SK-N-SH treated with all-trans-retinoic acid at 6 μM for 48 hours (cell line): ENCODE results near the gene SVIL.
"Not testable (repeated sequence)": the region's sequence is repeated elsewhere in the genome, so short reads cannot be mapped to it uniquely, and the experiment has no call there.

Source experiments
- ATAC-seq: fragments of 200-7000 bp; cut with Tn5 transposase; 3 replicates; pipeline ENCODE4 v1.9.1; 2020; ENCODE audit warnings: mild to moderate bottlenecking, moderate library complexity
- ARNTL ChIP-seq: fragments of 450-650 bp; formaldehyde crosslinking; IDR thresholded peaks from 2 replicates; pipeline ENCODE4 v1.5.0; 2020; ENCODE audit warnings: low read depth, mild to moderate bottlenecking, moderate library complexity, borderline replicate concordance
- BACH2 ChIP-seq: fragments of 250-450 bp; sonication (Bioruptor Pico); IDR thresholded peaks from 2 replicates; pipeline ENCODE4 v1.9.0; 2021; ENCODE audit warnings: mild to moderate bottlenecking, borderline replicate concordance
- CREB5 ChIP-seq: fragments of 250-450 bp; sonication (Bioruptor Pico); IDR thresholded peaks from 2 replicates; pipeline ENCODE4 v1.5.1; 2020; ENCODE audit warnings: low read depth, mild to moderate bottlenecking, moderate library complexity
- CSDC2 ChIP-seq: fragments of 250-450 bp; sonication (Bioruptor Pico); IDR thresholded peaks from 2 replicates; pipeline ENCODE4 v1.5.0; 2020; ENCODE audit warnings: mild to moderate bottlenecking, moderate library complexity
- CSRNP3 ChIP-seq: fragments of 250-450 bp; sonication (Bioruptor Pico); IDR thresholded peaks from 2 replicates; pipeline ENCODE4 v1.5.1; 2021; ENCODE audit warnings: mild to moderate bottlenecking, moderate library complexity
- ESRRG ChIP-seq: fragments of 250-450 bp; sonication (Bioruptor Pico); IDR thresholded peaks from 2 replicates; pipeline ENCODE4 v1.6.1; 2021; ENCODE audit warnings: mild to moderate bottlenecking
- GLIS3 ChIP-seq: fragments of 250-450 bp; sonication (Bioruptor Pico); IDR thresholded peaks from 2 replicates; pipeline ENCODE4 v1.5.0; 2020; ENCODE audit warnings: mild to moderate bottlenecking, moderate library complexity
- ISL1 ChIP-seq: fragments of 250-450 bp; sonication (Bioruptor Pico); IDR thresholded peaks from 2 replicates; pipeline ENCODE4 v2.1.2; 2022; ENCODE audit warnings: mild to moderate bottlenecking, moderate library complexity
- OSR1 ChIP-seq: fragments of 250-450 bp; sonication (Bioruptor Pico); IDR thresholded peaks from 2 replicates; pipeline ENCODE4 v1.8.0; 2022; ENCODE audit warnings: moderate library complexity, mild to moderate bottlenecking, inconsistent platforms
- PATZ1 ChIP-seq: fragments of 250-450 bp; sonication (Bioruptor Pico); IDR thresholded peaks from 2 replicates; pipeline ENCODE4 v1.8.0; 2020; ENCODE audit warnings: mild to moderate bottlenecking, moderate library complexity, borderline replicate concordance
- POU6F1 ChIP-seq: fragments of 250-450 bp; sonication (Bioruptor Pico); IDR thresholded peaks from 2 replicates; pipeline ENCODE4 v1.8.0; 2021; ENCODE audit warnings: low read depth, mild to moderate bottlenecking, moderate library complexity, borderline replicate concordance
- PPARA ChIP-seq: fragments of 250-450 bp; sonication (Bioruptor Pico); IDR thresholded peaks from 2 replicates; pipeline ENCODE4 v1.5.0; 2020; ENCODE audit warnings: mild to moderate bottlenecking, borderline replicate concordance
- RARB ChIP-seq: fragments of 250-450 bp; sonication (Bioruptor Pico); IDR thresholded peaks from 2 replicates; pipeline ENCODE4 v1.8.0; 2021; ENCODE audit warnings: mild to moderate bottlenecking, moderate library complexity
- SNAI2 ChIP-seq: fragments of 250-450 bp; sonication (Bioruptor Pico); IDR thresholded peaks from 2 replicates; pipeline ENCODE4 v1.5.0; 2020; ENCODE audit warnings: mild to moderate bottlenecking, moderate library complexity
- TCF4 ChIP-seq: fragments of 250-450 bp; sonication (Bioruptor Pico); IDR thresholded peaks from 2 replicates; pipeline ENCODE4 v1.8.0; 2021; ENCODE audit warnings: mild to moderate bottlenecking, moderate library complexity, borderline replicate concordance
- TOX ChIP-seq: fragments of 250-450 bp; sonication (Bioruptor Pico); IDR thresholded peaks from 2 replicates; pipeline ENCODE4 v1.8.0; 2021; ENCODE audit warnings: mild to moderate bottlenecking, moderate library complexity, borderline replicate concordance
- ZC3H10 ChIP-seq: fragments of 250-450 bp; sonication (Bioruptor Pico); IDR thresholded peaks from 2 replicates; pipeline ENCODE4 v1.5.1; 2021; ENCODE audit warnings: mild to moderate bottlenecking, moderate library complexity
- ZFP3 ChIP-seq: fragments of 250-450 bp; sonication (Bioruptor Pico); IDR thresholded peaks from 2 replicates; pipeline ENCODE4 v1.5.0; 2020; ENCODE audit warnings: mild to moderate bottlenecking, moderate library complexity
- ZFP30 ChIP-seq: fragments of 450-650 bp; formaldehyde crosslinking; IDR thresholded peaks from 2 replicates; pipeline ENCODE4 v1.5.0; 2022; ENCODE audit warnings: mild to moderate bottlenecking, moderate library complexity
- ZNF565 ChIP-seq: fragments of 450-650 bp; formaldehyde crosslinking; conservative IDR thresholded peaks from 2 replicates; pipeline ENCODE4 v1.5.0; 2020; ENCODE audit warnings: low read depth, mild to moderate bottlenecking, moderate library complexity
- ZNF70 ChIP-seq: fragments of 450-650 bp; formaldehyde crosslinking; IDR thresholded peaks from 2 replicates; pipeline ENCODE4 v1.5.0; 2020; ENCODE audit warnings: mild to moderate bottlenecking, moderate library complexity
- ZNF8 ChIP-seq: fragments of 450-650 bp; formaldehyde crosslinking; IDR thresholded peaks from 2 replicates; pipeline ENCODE4 v1.5.0; 2020; ENCODE audit warnings: mild to moderate bottlenecking, moderate library complexity

SVIL gene

GRCh38 chr10:29567003-29567402 lies 67.8 kb downstream of the SVIL start:
- no peak for ATAC-seq
- TF ChIP-seq CSDC2 (CRISPR knock-in tag) = no peak
- TF ChIP-seq GLIS3 = no peak
- TF ChIP-seq ARNTL (CRISPR knock-in tag) = no peak
- no peak for TF ChIP-seq ZNF8 (CRISPR knock-in tag)
- no peak for TF ChIP-seq TCF4 (CRISPR knock-in tag)
- TF ChIP-seq CREB5 (CRISPR knock-in tag) = no peak
- no peak for TF ChIP-seq ZC3H10
- TF ChIP-seq POU6F1 (CRISPR knock-in tag) = no peak
- TF ChIP-seq ZFP30 = no peak
- TF ChIP-seq ZFP3 (CRISPR knock-in tag) = no peak
- no peak for TF ChIP-seq OSR1 (CRISPR knock-in tag)
- no peak for TF ChIP-seq PATZ1 (CRISPR knock-in tag)
- no peak for TF ChIP-seq CSRNP3 (CRISPR knock-in tag)
- no peak for TF ChIP-seq ESRRG
- no peak for TF ChIP-seq ZNF565 (CRISPR knock-in tag)

GRCh38 chr10:29566209-29566608 lies 68.6 kb downstream of the SVIL start:
- ATAC-seq = not testable (repeated sequence)

- TF ChIP-seq ZNF70 (CRISPR knock-in tag) = no peak
- no peak for TF ChIP-seq ZC3H10
- no peak for TF ChIP-seq CSDC2 (CRISPR knock-in tag)
- no peak for TF ChIP-seq CSRNP3 (CRISPR knock-in tag)
- TF ChIP-seq ZFP3 (CRISPR knock-in tag) = no peak
- no peak for TF ChIP-seq SNAI2
- TF ChIP-seq ZFP30 = no peak
- TF ChIP-seq PPARA (CRISPR knock-in tag) = no peak
- TF ChIP-seq RARB = no peak
- no peak for TF ChIP-seq ISL1
- no peak for TF ChIP-seq ZNF565 (CRISPR knock-in tag)
- TF ChIP-seq TOX (CRISPR knock-in tag) = no peak
- TF ChIP-seq PATZ1 (CRISPR knock-in tag) = no peak
- TF ChIP-seq ZNF8 (CRISPR knock-in tag) = no peak
- no peak for TF ChIP-seq BACH2
- TF ChIP-seq GLIS3 = no peak
- no peak for TF ChIP-seq OSR1 (CRISPR knock-in tag)
- ATAC-seq = no peak
Measured at GRCh38 chr10:29563420-29564035, 71.2 kb downstream of the SVIL start.

- ATAC-seq = not testable (repeated sequence)
Measured at GRCh38 chr10:29563006-29563405, 71.8 kb downstream of the SVIL start.
